Body of pancreas (tissue), 4 donors: ENCODE measurements around the gene LYL1. TPM values are rescaled to one million over a fixed set of nuclear protein-coding genes. Genes with fewer than 3 reads are reported as not detected.

Experiments used
- ATAC-seq: fragments of 150-250 bp; one replicate; pipeline ENCODE4 v1.9.1; 2016
- DNase-seq, 4 donors: peaks; one replicate each; pipeline ENCODE4 v3.0.0-alpha.2; 2019
- H3K27ac ChIP-seq, 4 donors: fragments of 200-600 bp; sonication (generic); 1 replicate in 3 of 4; 2 replicates in 1 of 4; pipeline versions ENCODE4 v1.5.1 to v1.6.1; 2016 to 2019; ENCODE audit warnings: mild to moderate bottlenecking in 1 of 4, mixed read lengths in 1 of 4, moderate library complexity in 1 of 4
- H3K27me3 ChIP-seq, 2 donors: fragments of 200-600 bp; sonication (generic); one replicate each; pipeline ENCODE4 v1.6.0; 2016; ENCODE audit warnings: mild to moderate bottlenecking in 1 of 2
- H3K36me3 ChIP-seq, 2 donors: fragments of 200-600 bp; sonication (generic); replicated peaks in 1 of 2; 2 replicates each; pipeline ENCODE4 v1.5.1; 2016; ENCODE audit warnings: low read depth in 2 of 2; ENCODE audit not compliant: insufficient read depth in 1 of 2
- H3K4me1 ChIP-seq: fragments of 200-600 bp; sonication (generic); one replicate; pipeline ENCODE4 v1.6.0; 2016
- H3K4me3 ChIP-seq, 2 donors: fragments of 200-600 bp; sonication (generic); 1 replicate in 1 of 2; 2 replicates in 1 of 2; pipeline ENCODE4 v1.5.1; 2016 to 2019
- H3K9me3 ChIP-seq, 3 donors: fragments of 200-600 bp; sonication (generic); 1 replicate in 2 of 3; 2 replicates in 1 of 3; pipeline ENCODE4 v1.5.1; 2016
- CTCF ChIP-seq, 7 experiments: fragments of 450-650 bp in 4 of 7; fragments of 200-600 bp in 3 of 7; sonication (generic) in 3 of 7; IDR thresholded peaks; one replicate each; pipeline ENCODE4 v1.5.1; 2016 to 2019; ENCODE audit warnings: antibody characterized with exemption in 7 of 7
- POLR2A ChIP-seq, 3 donors: fragments of 450-650 bp; IDR thresholded peaks; one replicate each; pipeline ENCODE4 v1.6.1; 2016; ENCODE audit warnings: antibody characterized with exemption in 3 of 3, mild to moderate bottlenecking in 2 of 3
- WGBS, 2 donors: methylation state at CpG; one replicate each; pipeline ENCODE4 v1.1.5; 2017; 5-methylcytosine and 5-hydroxymethylcytosine counted together
- intact Hi-C: fragments of 100-400 bp; cut with DNase I; formaldehyde crosslinking; loops from one replicate; pipeline ENCODE4 v1.15.1; 2023
- total RNA-seq, 2 donors: library from RNA; depleted of rRNA; stranded (reverse); fragments of >200 nt; gene quantifications; one replicate each; pipeline ENCODE4 v1.1.0, GENCODE V29; 2016

LYL1 gene
- total RNA-seq, 2 donors from 2014 or later: 3.4 to 6.9 TPM

GRCh38 chr19:13138171-13138915, 35.7 kb upstream of the LYL1 start:
- H3K27ac ChIP-seq: no peak overlapping the region
- no peak for ATAC-seq
- no peak for DNase-seq
- H3K4me1 ChIP-seq: no peaks in the 10 kb centered on the region
- intact Hi-C loops: no loop called here
- WGBS, 2 donors: 84 to 93% methylated on average over 19 to 39 of the region's 40 CpGs
- H3K4me3 ChIP-seq: no peak overlapping the region
- no peaks in the 10 kb centered on the region for H3K27me3 ChIP-seq
- TF ChIP-seq CTCF (IDR thresholded peaks at IDR 0.05) (no peak), POLR2A (IDR thresholded peaks at IDR 0.05) (no peak)
- H3K36me3 ChIP-seq: peaks cover 0 to 14% of the 10 kb centered on the region in 2 donors
- H3K9me3 ChIP-seq: no peaks in the 10 kb centered on the region

GRCh38 chr19:13137290-13137794, 34.7 kb upstream of the LYL1 start:
- Histone ChIP-seq H3K27ac (no peak overlapping the region), H3K36me3 (peaks cover 0 to 14% of the 10 kb centered on the region in 2 donors), H3K27me3 (no peaks in the 10 kb centered on the region), H3K4me3 (no peak overlapping the region), H3K9me3 (no peaks in the 10 kb centered on the region), H3K4me1 (no peaks in the 10 kb centered on the region)
- no peak for TF ChIP-seq CTCF (IDR thresholded peaks at IDR 0.05)
- TF ChIP-seq POLR2A (IDR thresholded peaks at IDR 0.05): no peak
- DNase-seq: no peak
- ATAC-seq: no peak
- WGBS, 2 donors: 80 to 88% methylated on average over 1 to 25 of the region's 28 CpGs
- intact Hi-C loops: no loop called here

GRCh38 chr19:13135068-13136062, 32.7 kb upstream of the LYL1 start:
- Histone ChIP-seq H3K36me3 (peaks cover 0 to 14% of the 10 kb centered on the region in 2 donors), H3K4me3 (no peak overlapping the region), H3K27ac (no peak overlapping the region), H3K4me1 (no peaks in the 10 kb centered on the region), H3K9me3 (no peaks in the 10 kb centered on the region), H3K27me3 (no peaks in the 10 kb centered on the region)
- WGBS, 2 donors: 87 to 90% methylated on average over 24 to 42 of the region's 60 CpGs
- ATAC-seq: no peak
- no peak for DNase-seq
- TF ChIP-seq CTCF (IDR thresholded peaks at IDR 0.05): no peak
- TF ChIP-seq POLR2A (IDR thresholded peaks at IDR 0.05): no peak
- intact Hi-C loops: no loop called here

GRCh38 chr19:13134626-13135025, 32.0 kb upstream of the LYL1 start:
- ATAC-seq (no peak), DNase-seq (no peak)
- Histone ChIP-seq H3K27me3 (no peaks in the 10 kb centered on the region), H3K4me1 (no peaks in the 10 kb centered on the region), H3K36me3 (peaks cover 0 to 14% of the 10 kb centered on the region in 2 donors), H3K27ac (no peak overlapping the region), H3K9me3 (no peaks in the 10 kb centered on the region), H3K4me3 (no peak overlapping the region)
- intact Hi-C loops: no loop called here
- no peak for TF ChIP-seq POLR2A (IDR thresholded peaks at IDR 0.05)
- no peak for TF ChIP-seq CTCF (IDR thresholded peaks at IDR 0.05)
- 94 to 95% methylated on average over 3 of the region's 3 CpGs for WGBS, 2 donors
